Mesendoderm (in vitro differentiated cells): ENCODE data around the gene ZRANB1. TPM values are rescaled to one million over a fixed set of nuclear protein-coding genes. Genes with fewer than 3 reads are reported as not detected.

Source experiments
- DNase-seq: peaks from one replicate; pipeline ENCODE4 v3.0.0; 2013
- H2AK5ac ChIP-seq: 2 replicates; pipeline ENCODE4 v1.6.1; 2013; ENCODE audit warnings: low read length, inconsistent platforms
- H2BK120ac ChIP-seq: 2 replicates; pipeline ENCODE4 v1.6.1; 2013; ENCODE audit warnings: low read depth, mild to moderate bottlenecking, low read length, moderate library complexity, mixed read lengths
- H2BK15ac ChIP-seq: replicated peaks from 2 replicates; pipeline ENCODE4 v1.6.1; 2013; ENCODE audit warnings: low read depth, mild to moderate bottlenecking, moderate library complexity
- H2BK5ac ChIP-seq: 2 replicates; pipeline ENCODE4 v1.6.1; 2013; ENCODE audit warnings: low read length, inconsistent platforms
- H3K18ac ChIP-seq: 2 replicates; pipeline ENCODE4 v1.6.1; 2013; ENCODE audit warnings: mild to moderate bottlenecking, low read length, mixed read lengths
- H3K23ac ChIP-seq: one replicate; pipeline ENCODE4 v1.6.1; 2013; ENCODE audit warnings: low read length
- H3K27ac ChIP-seq: 2 replicates; pipeline ENCODE4 v1.5.1; 2013; ENCODE audit warnings: low read depth, mild to moderate bottlenecking, inconsistent platforms, low read length, moderate library complexity
- H3K27me3 ChIP-seq: 2 replicates; pipeline ENCODE4 v1.6.1; 2013; ENCODE audit warnings: low read length, control low read depth, mild to moderate bottlenecking, inconsistent platforms; ENCODE audit not compliant: insufficient read depth, poor library complexity
- H3K36me3 ChIP-seq: 2 replicates; pipeline ENCODE4 v1.6.1; 2013; ENCODE audit warnings: low read length, inconsistent platforms; ENCODE audit not compliant: control insufficient read depth, insufficient read depth
- H3K4ac ChIP-seq: one replicate; pipeline ENCODE4 v1.6.1; 2013; ENCODE audit warnings: low read depth, mild to moderate bottlenecking, low read length, moderate library complexity
- H3K4me1 ChIP-seq: 2 replicates; pipeline ENCODE4 v1.6.1; 2013; ENCODE audit warnings: low read depth, low read length, inconsistent platforms; ENCODE audit not compliant: control insufficient read depth
- H3K4me2 ChIP-seq: 2 replicates; pipeline ENCODE4 v1.6.1; 2013; ENCODE audit warnings: low read length
- H3K4me3 ChIP-seq: 2 replicates; pipeline ENCODE4 v1.5.1; 2013; ENCODE audit warnings: mild to moderate bottlenecking, low read length
- H3K56ac ChIP-seq: one replicate; pipeline ENCODE4 v1.6.1; 2013; ENCODE audit warnings: low read length
- H3K79me1 ChIP-seq: 2 replicates; pipeline ENCODE4 v1.6.1; 2013; ENCODE audit warnings: low read length, inconsistent platforms
- H3K79me2 ChIP-seq: 2 replicates; pipeline ENCODE4 v1.6.1; 2013; ENCODE audit warnings: mild to moderate bottlenecking, low read length; ENCODE audit not compliant: control insufficient read depth, insufficient read depth
- H3K9ac ChIP-seq: 2 replicates; pipeline ENCODE4 v1.6.1; 2013; ENCODE audit warnings: low read length, inconsistent platforms
- H4K5ac ChIP-seq: one replicate; pipeline ENCODE4 v1.6.1; 2013; ENCODE audit warnings: low read length
- H4K8ac ChIP-seq: one replicate; pipeline ENCODE4 v1.6.1; 2013; ENCODE audit warnings: low read depth, mild to moderate bottlenecking, control low read depth, low read length, moderate library complexity
- WGBS: extraction: QIAGEN DNeasy Blood & Tissue Kit; methylation state at CpG from one replicate; pipeline ENCODE4 v1.1.7; 2013; ENCODE audit warnings: low lambda C conversion rate, missing lambda C conversion rate; ENCODE audit not compliant: insufficient coverage; ENCODE audit errors: extremely low coverage; 5-methylcytosine and 5-hydroxymethylcytosine counted together
- polyA plus RNA-seq, 2 experiments: library from polyadenylated mRNA; stranded (reverse); fragments of 200-250 nt; gene quantifications; one replicate each; pipeline ENCODE4 v1.2.3, GENCODE V29; 2013

The ZRANB1 gene
- polyA plus RNA-seq (2013, experiment 1 of 2) = 10.9 TPM
- 11.1 TPM for polyA plus RNA-seq (2013, experiment 2 of 2)

DNA sequence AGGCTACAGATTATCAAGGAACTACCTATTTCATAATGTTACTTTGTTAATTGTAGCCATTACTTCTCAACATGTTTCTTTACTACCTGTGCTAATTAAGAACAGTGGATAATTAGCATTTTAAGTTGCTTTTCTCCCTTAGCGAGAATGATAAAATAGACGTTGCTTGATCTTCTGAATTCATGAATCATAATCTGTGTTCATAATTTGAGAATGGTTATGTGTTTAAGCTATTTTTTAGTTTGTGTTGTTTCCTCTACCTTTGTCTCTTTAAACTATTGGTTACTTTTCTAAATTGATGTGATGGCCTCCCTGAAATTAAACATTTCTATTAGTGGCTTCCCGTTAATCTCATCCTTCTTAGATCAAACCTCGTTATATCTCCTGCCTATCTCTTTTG, at the start of gene ZRANB1:
Gene ZRANB1, plus strand, starts transcription at position 301 of the 400 bp plus-strand sequence. CDS start 371 bp downstream, outside the sequence.
- no peaks in the 10 kb centered on the region for H3K36me3 ChIP-seq
- no peak within 1 kb of the TSS for H3K9ac ChIP-seq
- DNase-seq = no peak
- no peak within 1 kb of the TSS for H3K18ac ChIP-seq
- no peak within 1 kb of the TSS for H2BK5ac ChIP-seq
- peaks cover 17% of the 10 kb centered on the region for H3K79me1 ChIP-seq
- no peak within 1 kb of the TSS for H2BK15ac ChIP-seq
- no peak within 1 kb of the TSS for H4K5ac ChIP-seq
- H3K4ac ChIP-seq = no peak within 1 kb of the TSS
- peaks cover 49% of the 10 kb centered on the region for H3K79me2 ChIP-seq
- no peak within 1 kb of the TSS for H4K8ac ChIP-seq
- no peak within 1 kb of the TSS for H3K27ac ChIP-seq
- H3K4me3 ChIP-seq = no peak within 1 kb of the TSS
- H3K4me2 ChIP-seq = no peak within 1 kb of the TSS
- H2BK120ac ChIP-seq = no peak within 1 kb of the TSS
- no CpG with 5 or more reads among the region's 4 CpGs for WGBS
- H3K23ac ChIP-seq = no peak within 1 kb of the TSS
- no peak within 1 kb of the TSS for H3K56ac ChIP-seq
- no peak within 1 kb of the TSS for H2AK5ac ChIP-seq
- H3K4me1 ChIP-seq = no peaks in the 10 kb centered on the region
- H3K27me3 ChIP-seq = no peaks in the 10 kb centered on the region

DNA sequence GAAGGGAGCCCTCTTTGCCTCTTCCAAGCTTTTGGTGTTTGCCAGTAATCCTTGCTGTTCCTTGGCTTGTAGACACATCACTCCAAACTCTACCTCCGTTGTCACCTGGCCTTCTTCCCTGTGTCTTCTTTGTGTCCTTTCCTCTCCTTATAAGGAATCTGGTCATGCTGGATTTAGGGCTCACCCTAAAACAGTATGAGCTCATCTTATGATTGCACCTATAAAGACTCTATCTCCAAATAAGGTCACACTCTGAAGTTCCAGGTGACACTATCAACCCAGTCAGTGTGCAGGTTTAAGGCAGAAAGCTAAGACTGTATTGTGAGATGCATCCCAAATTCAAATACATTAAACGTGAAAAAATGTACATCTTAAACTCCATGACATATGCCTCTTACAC, 49.0 kb upstream of the ZRANB1 start:
- Histone ChIP-seq H3K56ac (no peak overlapping the region), H3K27ac (no peak overlapping the region), H3K4ac (no peak overlapping the region), H3K79me1 (no peaks in the 10 kb centered on the region), H3K4me2 (no peak overlapping the region), H2BK15ac (no peak overlapping the region), H2BK5ac (no peak overlapping the region), H4K8ac (no peak overlapping the region), H2BK120ac (no peak overlapping the region), H3K18ac (no peak overlapping the region), H3K27me3 (no peaks in the 10 kb centered on the region), H3K79me2 (no peaks in the 10 kb centered on the region), H3K36me3 (no peaks in the 10 kb centered on the region), H4K5ac (no peak overlapping the region), H3K4me3 (no peak overlapping the region), H3K9ac (no peak overlapping the region), H3K4me1 (no peaks in the 10 kb centered on the region), H2AK5ac (no peak overlapping the region), H3K23ac (no peak overlapping the region)
- WGBS = no CpG with 5 or more reads among the region's 2 CpGs
- DNase-seq = peak; percentile 51

GRCh38 chr10:124894569-124895215, 47.2 kb upstream of the ZRANB1 start:
- no peak overlapping the region for H2AK5ac ChIP-seq
- H4K5ac ChIP-seq = no peak overlapping the region
- DNase-seq = no peak
- H3K18ac ChIP-seq = no peak overlapping the region
- H3K4me3 ChIP-seq = no peak overlapping the region
- no peak overlapping the region for H2BK5ac ChIP-seq
- no peak overlapping the region for H3K4ac ChIP-seq
- no peaks in the 10 kb centered on the region for H3K27me3 ChIP-seq
- H3K4me1 ChIP-seq = no peaks in the 10 kb centered on the region
- H3K56ac ChIP-seq = no peak overlapping the region
- no peak overlapping the region for H2BK15ac ChIP-seq
- H4K8ac ChIP-seq = no peak overlapping the region
- H3K79me2 ChIP-seq = no peaks in the 10 kb centered on the region
- H3K27ac ChIP-seq = no peak overlapping the region
- no peaks in the 10 kb centered on the region for H3K36me3 ChIP-seq
- no peak overlapping the region for H2BK120ac ChIP-seq
- no peaks in the 10 kb centered on the region for H3K79me1 ChIP-seq
- H3K23ac ChIP-seq = no peak overlapping the region
- H3K9ac ChIP-seq = no peak overlapping the region
- no CpG with 5 or more reads among the region's 13 CpGs for WGBS
- H3K4me2 ChIP-seq = no peak overlapping the region

DNA sequence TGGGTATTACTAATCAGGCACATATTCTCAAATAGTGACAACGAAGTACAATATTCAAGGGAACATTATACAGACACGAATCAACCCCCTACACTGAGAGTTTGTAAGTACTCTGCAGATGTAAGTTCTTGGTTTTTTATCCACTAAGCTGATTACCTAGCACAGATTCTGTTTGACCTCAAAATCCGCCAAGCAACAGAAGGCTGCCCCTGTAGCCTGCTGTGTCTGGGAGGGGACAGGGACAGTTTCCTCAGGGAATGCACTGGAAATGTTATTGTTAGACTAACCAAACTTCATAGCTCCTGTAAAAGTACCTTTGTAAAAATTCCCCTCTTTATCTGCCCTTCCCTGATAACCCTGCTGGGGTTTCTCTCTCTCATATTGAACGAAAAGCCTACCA, 45.2 kb upstream of the ZRANB1 start:
- Histone ChIP-seq H2BK15ac (no peak overlapping the region), H2BK5ac (no peak overlapping the region), H3K56ac (no peak overlapping the region), H4K5ac (no peak overlapping the region), H3K4me1 (no peaks in the 10 kb centered on the region), H2AK5ac (no peak overlapping the region), H3K79me2 (no peaks in the 10 kb centered on the region), H3K9ac (no peak overlapping the region), H3K27me3 (no peaks in the 10 kb centered on the region), H3K27ac (no peak overlapping the region), H3K4me2 (no peak overlapping the region), H3K23ac (no peak overlapping the region), H3K18ac (no peak overlapping the region), H3K4me3 (no peak overlapping the region), H3K79me1 (no peaks in the 10 kb centered on the region), H3K36me3 (no peaks in the 10 kb centered on the region), H4K8ac (no peak overlapping the region), H3K4ac (no peak overlapping the region), H2BK120ac (no peak overlapping the region)
- DNase-seq = no peak
- no CpG with 5 or more reads among the region's 4 CpGs for WGBS

- Histone ChIP-seq H3K23ac (no peak overlapping the region), H2BK5ac (no peak overlapping the region), H3K27ac (no peak overlapping the region), H3K4me2 (no peak overlapping the region), H3K4me1 (no peaks in the 10 kb centered on the region), H3K18ac (no peak overlapping the region), H4K5ac (no peak overlapping the region), H3K79me2 (no peaks in the 10 kb centered on the region), H3K9ac (no peak overlapping the region), H4K8ac (no peak overlapping the region), H3K4me3 (no peak overlapping the region), H2BK15ac (no peak overlapping the region), H3K36me3 (no peaks in the 10 kb centered on the region), H3K27me3 (no peaks in the 10 kb centered on the region), H3K4ac (no peak overlapping the region), H3K56ac (no peak overlapping the region), H3K79me1 (no peaks in the 10 kb centered on the region), H2AK5ac (no peak overlapping the region), H2BK120ac (no peak overlapping the region)
- no CpG with 5 or more reads among the region's 9 CpGs for WGBS
- DNase-seq = no peak
Observed at GRCh38 chr10:124898471-124898870, 43.5 kb upstream of the ZRANB1 start.

DNA sequence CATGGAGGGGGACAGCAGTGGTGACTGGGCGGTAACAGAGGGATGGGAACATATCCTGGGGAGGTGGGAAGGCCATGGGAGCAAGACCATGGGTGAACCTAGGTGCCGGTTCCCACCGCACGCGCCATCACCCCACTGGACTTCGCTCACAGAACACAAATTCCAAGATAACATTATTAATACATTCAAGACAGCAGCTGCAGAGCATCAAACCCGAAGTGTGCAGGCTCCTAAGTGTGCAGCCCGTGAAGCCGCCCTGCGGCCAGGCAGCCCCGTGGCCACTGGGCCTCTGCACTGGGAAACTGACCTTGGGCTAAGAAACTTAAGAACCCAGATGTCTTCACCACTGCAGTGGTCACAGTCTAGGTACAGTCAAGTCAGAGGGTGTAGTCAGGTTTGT, 42.8 kb upstream of the ZRANB1 start:
- no peak overlapping the region for H3K23ac ChIP-seq
- no peak overlapping the region for H2BK15ac ChIP-seq
- H3K18ac ChIP-seq = no peak overlapping the region
- no peak overlapping the region for H3K4ac ChIP-seq
- H2AK5ac ChIP-seq = no peak overlapping the region
- no peaks in the 10 kb centered on the region for H3K36me3 ChIP-seq
- no peak overlapping the region for H2BK5ac ChIP-seq
- WGBS = no CpG with 5 or more reads among the region's 11 CpGs
- no peak overlapping the region for H3K27ac ChIP-seq
- H3K4me2 ChIP-seq = no peak overlapping the region
- no peak overlapping the region for H4K8ac ChIP-seq
- no peak overlapping the region for H3K9ac ChIP-seq
- no peak for DNase-seq
- H3K27me3 ChIP-seq = no peaks in the 10 kb centered on the region
- no peak overlapping the region for H2BK120ac ChIP-seq
- H3K4me1 ChIP-seq = no peaks in the 10 kb centered on the region
- no peak overlapping the region for H3K4me3 ChIP-seq
- no peaks in the 10 kb centered on the region for H3K79me1 ChIP-seq
- no peaks in the 10 kb centered on the region for H3K79me2 ChIP-seq
- H3K56ac ChIP-seq = no peak overlapping the region
- no peak overlapping the region for H4K5ac ChIP-seq
